ENCODE results near the gene KIF22.

DNA sequence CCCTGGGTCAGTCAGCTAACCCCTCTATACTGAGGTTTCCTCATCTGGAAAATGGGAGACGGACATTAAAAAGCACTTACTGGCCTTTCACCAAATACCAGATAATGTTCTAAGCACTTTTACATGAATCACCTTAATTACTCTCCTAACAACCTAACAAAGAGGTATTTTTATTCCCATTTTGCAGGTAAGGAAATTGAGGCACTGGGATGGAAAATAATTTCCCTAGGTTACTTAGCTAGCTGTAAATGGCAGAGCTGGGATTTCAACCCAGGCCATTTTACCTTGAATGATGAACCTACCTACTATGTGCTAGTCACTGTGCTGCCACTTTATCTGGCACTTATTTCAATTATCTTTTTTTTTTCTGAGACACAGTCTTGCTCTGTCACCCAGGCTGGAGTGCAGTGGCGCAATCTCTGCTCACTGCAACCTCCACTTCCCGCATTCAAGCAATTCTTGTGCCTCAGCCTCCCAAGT lies 3.7 kb downstream of the KIF22 start:
- TF ChIP-seq, protein P1, sequence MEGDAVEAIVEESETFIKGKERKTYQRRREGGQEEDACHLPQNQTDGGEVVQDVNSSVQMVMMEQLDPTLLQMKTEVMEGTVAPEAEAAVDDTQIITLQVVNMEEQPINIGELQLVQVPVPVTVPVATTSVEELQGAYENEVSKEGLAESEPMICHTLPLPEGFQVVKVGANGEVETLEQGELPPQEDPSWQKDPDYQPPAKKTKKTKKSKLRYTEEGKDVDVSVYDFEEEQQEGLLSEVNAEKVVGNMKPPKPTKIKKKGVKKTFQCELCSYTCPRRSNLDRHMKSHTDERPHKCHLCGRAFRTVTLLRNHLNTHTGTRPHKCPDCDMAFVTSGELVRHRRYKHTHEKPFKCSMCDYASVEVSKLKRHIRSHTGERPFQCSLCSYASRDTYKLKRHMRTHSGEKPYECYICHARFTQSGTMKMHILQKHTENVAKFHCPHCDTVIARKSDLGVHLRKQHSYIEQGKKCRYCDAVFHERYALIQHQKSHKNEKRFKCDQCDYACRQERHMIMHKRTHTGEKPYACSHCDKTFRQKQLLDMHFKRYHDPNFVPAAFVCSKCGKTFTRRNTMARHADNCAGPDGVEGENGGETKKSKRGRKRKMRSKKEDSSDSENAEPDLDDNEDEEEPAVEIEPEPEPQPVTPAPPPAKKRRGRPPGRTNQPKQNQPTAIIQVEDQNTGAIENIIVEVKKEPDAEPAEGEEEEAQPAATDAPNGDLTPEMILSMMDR (IDR thresholded peaks at IDR 0.05 in 2 of 3, conservative IDR thresholded peaks at IDR 0.05 in 1 of 3; ENCODE audit: borderline replicate concordance in 1 of 3, insufficient read depth in 1 of 3, low read depth in 2 of 3, low read length in 2 of 3) = no peak
- no peak for TF ChIP-seq POLR2A (IDR thresholded peaks at IDR 0.05; ENCODE audit: borderline replicate concordance, extremely low read depth, insufficient read depth, insufficient read length)
- no peak for TF ChIP-seq ELF1 (IDR thresholded peaks at IDR 0.05; ENCODE audit: borderline replicate concordance, low read depth)
- TF ChIP-seq TCF7L2 (IDR thresholded peaks at IDR 0.05; ENCODE audit: borderline replicate concordance, extremely low read depth, insufficient read depth, insufficient read length) = no peak
- TF ChIP-seq, protein P2, sequence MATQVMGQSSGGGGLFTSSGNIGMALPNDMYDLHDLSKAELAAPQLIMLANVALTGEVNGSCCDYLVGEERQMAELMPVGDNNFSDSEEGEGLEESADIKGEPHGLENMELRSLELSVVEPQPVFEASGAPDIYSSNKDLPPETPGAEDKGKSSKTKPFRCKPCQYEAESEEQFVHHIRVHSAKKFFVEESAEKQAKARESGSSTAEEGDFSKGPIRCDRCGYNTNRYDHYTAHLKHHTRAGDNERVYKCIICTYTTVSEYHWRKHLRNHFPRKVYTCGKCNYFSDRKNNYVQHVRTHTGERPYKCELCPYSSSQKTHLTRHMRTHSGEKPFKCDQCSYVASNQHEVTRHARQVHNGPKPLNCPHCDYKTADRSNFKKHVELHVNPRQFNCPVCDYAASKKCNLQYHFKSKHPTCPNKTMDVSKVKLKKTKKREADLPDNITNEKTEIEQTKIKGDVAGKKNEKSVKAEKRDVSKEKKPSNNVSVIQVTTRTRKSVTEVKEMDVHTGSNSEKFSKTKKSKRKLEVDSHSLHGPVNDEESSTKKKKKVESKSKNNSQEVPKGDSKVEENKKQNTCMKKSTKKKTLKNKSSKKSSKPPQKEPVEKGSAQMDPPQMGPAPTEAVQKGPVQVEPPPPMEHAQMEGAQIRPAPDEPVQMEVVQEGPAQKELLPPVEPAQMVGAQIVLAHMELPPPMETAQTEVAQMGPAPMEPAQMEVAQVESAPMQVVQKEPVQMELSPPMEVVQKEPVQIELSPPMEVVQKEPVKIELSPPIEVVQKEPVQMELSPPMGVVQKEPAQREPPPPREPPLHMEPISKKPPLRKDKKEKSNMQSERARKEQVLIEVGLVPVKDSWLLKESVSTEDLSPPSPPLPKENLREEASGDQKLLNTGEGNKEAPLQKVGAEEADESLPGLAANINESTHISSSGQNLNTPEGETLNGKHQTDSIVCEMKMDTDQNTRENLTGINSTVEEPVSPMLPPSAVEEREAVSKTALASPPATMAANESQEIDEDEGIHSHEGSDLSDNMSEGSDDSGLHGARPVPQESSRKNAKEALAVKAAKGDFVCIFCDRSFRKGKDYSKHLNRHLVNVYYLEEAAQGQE (IDR thresholded peaks at IDR 0.05; ENCODE audit: low read depth) = no peak
